ENCODE data around the gene GAGE10. TPM values are rescaled to one million over a fixed set of nuclear protein-coding genes. Genes with fewer than 3 reads are reported as not detected.

GAGE10 gene
- total and polyA plus RNA-seq, 9 donors: not detected

GRCh38 chrX:49276207-49276606 lies 27.2 kb upstream of the GAGE10 start:
- H3K27ac ChIP-seq (ENCODE audit: low read length): no peak overlapping the region
- no CpG with 5 or more reads among the region's 1 CpG for WGBS (ENCODE audit: insufficient coverage)
- peaks cover 11% of the 10 kb centered on the region for H3K4me1 ChIP-seq (ENCODE audit: control insufficient read depth, insufficient read depth, low read length)
- DNase-seq: no peak
- no peak overlapping the region for H3K4me3 ChIP-seq (ENCODE audit: low read length)
- no peaks in the 10 kb centered on the region for H3K36me3 ChIP-seq (ENCODE audit: control insufficient read depth, insufficient read depth, low read length)
- peaks cover 2% of the 10 kb centered on the region for H3K27me3 ChIP-seq (ENCODE audit: control insufficient read depth, insufficient read depth, low read length)
- H3K9me3 ChIP-seq (replicated peaks; ENCODE audit: control insufficient read depth, low read depth, low read length): no peaks in the 10 kb centered on the region

- Histone ChIP-seq H3K9me3 (replicated peaks; ENCODE audit: control insufficient read depth, low read depth, low read length) (no peaks in the 10 kb centered on the region), H3K36me3 (ENCODE audit: control insufficient read depth, insufficient read depth, low read length) (no peaks in the 10 kb centered on the region), H3K4me1 (ENCODE audit: control insufficient read depth, insufficient read depth, low read length) (peaks cover 5% of the 10 kb centered on the region), H3K4me3 (ENCODE audit: low read length) (no peak overlapping the region), H3K27me3 (ENCODE audit: control insufficient read depth, insufficient read depth, low read length) (peaks cover 2% of the 10 kb centered on the region), H3K27ac (ENCODE audit: low read length) (no peak overlapping the region)
- DNase-seq: no peak
- WGBS (ENCODE audit: insufficient coverage): 74% methylated on average over 16 of the region's 19 CpGs
These were observed 26.5 kb upstream of the GAGE10 start for GRCh38 chrX:49276671-49277534.

GRCh38 chrX:49277535-49277830 lies 26.0 kb upstream of the GAGE10 start:
- 57% methylated on average over 1 of the region's 3 CpGs for WGBS (ENCODE audit: insufficient coverage)
- H3K27ac ChIP-seq (ENCODE audit: low read length): no peak overlapping the region

GRCh38 chrX:49278081-49278480 lies 25.4 kb upstream of the GAGE10 start:
- DNase-seq: no peak
- Histone ChIP-seq H3K4me3 (ENCODE audit: low read length) (no peak overlapping the region), H3K36me3 (ENCODE audit: control insufficient read depth, insufficient read depth, low read length) (no peaks in the 10 kb centered on the region), H3K27ac (ENCODE audit: low read length) (no peak overlapping the region), H3K27me3 (ENCODE audit: control insufficient read depth, insufficient read depth, low read length) (peaks cover 2% of the 10 kb centered on the region), H3K9me3 (replicated peaks; ENCODE audit: control insufficient read depth, low read depth, low read length) (no peaks in the 10 kb centered on the region), H3K4me1 (ENCODE audit: control insufficient read depth, insufficient read depth, low read length) (no peaks in the 10 kb centered on the region)
- 89% methylated on average over 3 of the region's 3 CpGs for WGBS (ENCODE audit: insufficient coverage)

More at GRCh38 chrX:49277535-49277830, 26.0 kb upstream of the GAGE10 start:
- peaks cover 2% of the 10 kb centered on the region for H3K27me3 ChIP-seq (ENCODE audit: control insufficient read depth, insufficient read depth, low read length)
- peaks cover 2% of the 10 kb centered on the region for H3K4me1 ChIP-seq (ENCODE audit: control insufficient read depth, insufficient read depth, low read length)
- no peaks in the 10 kb centered on the region for H3K36me3 ChIP-seq (ENCODE audit: control insufficient read depth, insufficient read depth, low read length)
- DNase-seq: no peak
- no peaks in the 10 kb centered on the region for H3K9me3 ChIP-seq (replicated peaks; ENCODE audit: control insufficient read depth, low read depth, low read length)
- no peak overlapping the region for H3K4me3 ChIP-seq (ENCODE audit: low read length)

GRCh38 chrX:49282647-49283011 lies 20.8 kb upstream of the GAGE10 start:
- Histone ChIP-seq H3K36me3 (ENCODE audit: control insufficient read depth, insufficient read depth, low read length) (no peaks in the 10 kb centered on the region), H3K27ac (ENCODE audit: low read length) (no peak overlapping the region), H3K4me3 (ENCODE audit: low read length) (no peak overlapping the region), H3K27me3 (ENCODE audit: control insufficient read depth, insufficient read depth, low read length) (no peaks in the 10 kb centered on the region), H3K4me1 (ENCODE audit: control insufficient read depth, insufficient read depth, low read length) (no peaks in the 10 kb centered on the region), H3K9me3 (replicated peaks; ENCODE audit: control insufficient read depth, low read depth, low read length) (no peaks in the 10 kb centered on the region)
- WGBS (ENCODE audit: insufficient coverage): 32% methylated on average over 9 of the region's 11 CpGs
- peak; percentile 73 for DNase-seq

GRCh38 chrX:49284212-49284611 lies 19.2 kb upstream of the GAGE10 start:
- H3K4me1 ChIP-seq (ENCODE audit: control insufficient read depth, insufficient read depth, low read length): no peaks in the 10 kb centered on the region
- DNase-seq: no peak
- no peak overlapping the region for H3K27ac ChIP-seq (ENCODE audit: low read length)
- WGBS (ENCODE audit: insufficient coverage): 50% methylated on average over 1 of the region's 3 CpGs
- H3K27me3 ChIP-seq (ENCODE audit: control insufficient read depth, insufficient read depth, low read length): no peaks in the 10 kb centered on the region
- no peak overlapping the region for H3K4me3 ChIP-seq (ENCODE audit: low read length)
- no peaks in the 10 kb centered on the region for H3K36me3 ChIP-seq (ENCODE audit: control insufficient read depth, insufficient read depth, low read length)
- H3K9me3 ChIP-seq (replicated peaks; ENCODE audit: control insufficient read depth, low read depth, low read length): no peaks in the 10 kb centered on the region

- Histone ChIP-seq H3K4me3 (ENCODE audit: low read length) (no peak overlapping the region), H3K36me3 (ENCODE audit: control insufficient read depth, insufficient read depth, low read length) (no peaks in the 10 kb centered on the region), H3K27me3 (ENCODE audit: control insufficient read depth, insufficient read depth, low read length) (no peaks in the 10 kb centered on the region), H3K9me3 (replicated peaks; ENCODE audit: control insufficient read depth, low read depth, low read length) (no peaks in the 10 kb centered on the region), H3K27ac (ENCODE audit: low read length) (no peak overlapping the region), H3K4me1 (ENCODE audit: control insufficient read depth, insufficient read depth, low read length) (no peaks in the 10 kb centered on the region)
- no peak for DNase-seq
- WGBS (ENCODE audit: insufficient coverage): 88% methylated on average over 17 of the region's 18 CpGs
These were observed 17.3 kb upstream of the GAGE10 start for GRCh38 chrX:49286136-49286535.

- Histone ChIP-seq H3K9me3 (replicated peaks; ENCODE audit: control insufficient read depth, low read depth, low read length) (no peaks in the 10 kb centered on the region), H3K4me3 (ENCODE audit: low read length) (no peak overlapping the region), H3K27ac (ENCODE audit: low read length) (no peak overlapping the region), H3K4me1 (ENCODE audit: control insufficient read depth, insufficient read depth, low read length) (no peaks in the 10 kb centered on the region), H3K27me3 (ENCODE audit: control insufficient read depth, insufficient read depth, low read length) (no peaks in the 10 kb centered on the region), H3K36me3 (ENCODE audit: control insufficient read depth, insufficient read depth, low read length) (no peaks in the 10 kb centered on the region)
- WGBS (ENCODE audit: insufficient coverage): 77% methylated on average over 4 of the region's 4 CpGs
- no peak for DNase-seq
These were observed 16.9 kb upstream of the GAGE10 start for GRCh38 chrX:49286581-49286980.

GRCh38 chrX:49287665-49288064 lies 15.8 kb upstream of the GAGE10 start:
- DNase-seq: no peak
- Histone ChIP-seq H3K36me3 (ENCODE audit: control insufficient read depth, insufficient read depth, low read length) (no peaks in the 10 kb centered on the region), H3K4me1 (ENCODE audit: control insufficient read depth, insufficient read depth, low read length) (no peaks in the 10 kb centered on the region), H3K27me3 (ENCODE audit: control insufficient read depth, insufficient read depth, low read length) (no peaks in the 10 kb centered on the region), H3K9me3 (replicated peaks; ENCODE audit: control insufficient read depth, low read depth, low read length) (no peaks in the 10 kb centered on the region), H3K4me3 (ENCODE audit: low read length) (no peak overlapping the region), H3K27ac (ENCODE audit: low read length) (no peak overlapping the region)
- WGBS (ENCODE audit: insufficient coverage): 89% methylated on average over 1 of the region's 1 CpG

- Histone ChIP-seq H3K36me3 (ENCODE audit: control insufficient read depth, insufficient read depth, low read length) (no peaks in the 10 kb centered on the region), H3K4me3 (ENCODE audit: low read length) (no peak overlapping the region), H3K9me3 (replicated peaks; ENCODE audit: control insufficient read depth, low read depth, low read length) (no peaks in the 10 kb centered on the region), H3K27ac (ENCODE audit: low read length) (no peak overlapping the region), H3K27me3 (ENCODE audit: control insufficient read depth, insufficient read depth, low read length) (no peaks in the 10 kb centered on the region), H3K4me1 (ENCODE audit: control insufficient read depth, insufficient read depth, low read length) (no peaks in the 10 kb centered on the region)
- WGBS (ENCODE audit: insufficient coverage): 66% methylated on average over 5 of the region's 7 CpGs
- DNase-seq: no peak
These were observed 13.2 kb upstream of the GAGE10 start for GRCh38 chrX:49290215-49290614.

All from muscle of leg (tissue), 11 donors.